PC-9 (cell line): Measurements from ENCODE around the gene ENKD1. TPM values are rescaled to one million over a fixed set of nuclear protein-coding genes. Genes with fewer than 3 reads are reported as not detected.
A peak's percentile ranks its signal among the peaks of the same experiment; 100 is the strongest.

Source experiments
- BruUV-seq: library from RNA; stranded (reverse); fragments of 400-500 nt; replicated peaks from 2 replicates; lab custom pipeline; 2021; lab: Mats Ljungman, UMichigan
- CTCF ChIA-PET: fragments of 300-600 bp; sonication (Branson Sonifier 250); formaldehyde crosslinking; loops from one replicate; lab custom pipeline; 2022; ENCODE audit warnings: antibody characterized with exemption; lab: Charles Lee
- POLR2A ChIA-PET: fragments of 300-600 bp; sonication (Branson Sonifier 250); formaldehyde crosslinking; loops from one replicate; lab custom pipeline; 2022; ENCODE audit warnings: antibody characterized with exemption; ENCODE audit not compliant: unreplicated experiment; lab: Charles Lee
- DNase-seq, 2 experiments: peaks; one replicate each; pipeline versions ENCODE4 v3.0.0 to v3.0.0-alpha.2; 2015 to 2022; ENCODE audit warnings: mixed read lengths in 1 of 2
- H2AFZ ChIP-seq: fragments of 200-600 bp; sonication (generic); 2 replicates; pipeline ENCODE4 v1.8.1; 2017; ENCODE audit warnings: antibody characterized with exemption
- H3F3A ChIP-seq: fragments of 200-600 bp; sonication (generic); 2 replicates; pipeline ENCODE4 v1.8.1; 2017; ENCODE audit warnings: antibody characterized with exemption, mild to moderate bottlenecking, low read depth; ENCODE audit not compliant: insufficient read depth
- H3K27ac ChIP-seq: fragments of 200-600 bp; sonication (generic); 2 replicates; pipeline ENCODE4 v1.6.1; 2016; ENCODE audit warnings: mixed run types
- H3K27me3 ChIP-seq: fragments of 200-600 bp; sonication (generic); 2 replicates; pipeline ENCODE4 v1.6.1; 2016; ENCODE audit warnings: low read depth, mixed run types; ENCODE audit not compliant: insufficient read depth
- H3K36me3 ChIP-seq: fragments of 200-600 bp; sonication (generic); 2 replicates; pipeline ENCODE4 v1.6.1; 2016; ENCODE audit warnings: low read depth, mixed run types
- H3K4me1 ChIP-seq: fragments of 200-600 bp; sonication (generic); replicated peaks from 2 replicates; pipeline ENCODE4 v1.6.1; 2016; ENCODE audit warnings: mixed run types; ENCODE audit not compliant: insufficient read depth
- H3K4me2 ChIP-seq: fragments of 200-600 bp; sonication (generic); 2 replicates; pipeline ENCODE4 v1.6.1; 2017; ENCODE audit warnings: mixed run types
- H3K4me3 ChIP-seq: fragments of 200-600 bp; sonication (generic); 2 replicates; pipeline ENCODE4 v1.6.1; 2016; ENCODE audit warnings: mixed run types
- H3K79me2 ChIP-seq: fragments of 200-600 bp; sonication (generic); 2 replicates; pipeline ENCODE4 v1.6.1; 2017; ENCODE audit warnings: low read depth, mixed run types
- H3K9me2 ChIP-seq: fragments of 200-600 bp; sonication (generic); 2 replicates; pipeline ENCODE4 v1.8.1; 2017; ENCODE audit warnings: mild to moderate bottlenecking; ENCODE audit not compliant: insufficient read depth
- H3K9me3 ChIP-seq: fragments of 200-600 bp; sonication (generic); 2 replicates; pipeline ENCODE4 v1.8.1; 2016; ENCODE audit warnings: low read depth; ENCODE audit not compliant: insufficient read depth
- H4K20me1 ChIP-seq: fragments of 200-600 bp; sonication (generic); 2 replicates; pipeline ENCODE4 v1.8.1; 2017; ENCODE audit not compliant: insufficient read depth
- EZH2 ChIP-seq: fragments of 200-600 bp; sonication (generic); IDR thresholded peaks from 2 replicates; pipeline ENCODE4 v1.8.0; 2017; ENCODE audit warnings: antibody characterized with exemption, low read depth
- intact Hi-C: fragments of 100-400 bp; cut with micrococcal nuclease; formaldehyde crosslinking; loops from one replicate; pipeline ENCODE4 v1.10.0; 2022; ENCODE audit not compliant: unreplicated experiment
- total RNA-seq: library from RNA; stranded (reverse); gene quantifications from 2 replicates; pipeline ENCODE4 v1.2.3, GENCODE V29; 2021
- TF ChIP-seq, protein P1 (sequence below): fragments of 200-600 bp; sonication (generic); conservative IDR thresholded peaks from 2 replicates; pipeline ENCODE4 v1.6.1; 2017; ENCODE audit warnings: mixed run types, antibody characterized with exemption, mild to moderate bottlenecking, moderate library complexity

Gene ENKD1
- total RNA-seq, 1 experiment from 2014 or later: 20.8 TPM

DNA sequence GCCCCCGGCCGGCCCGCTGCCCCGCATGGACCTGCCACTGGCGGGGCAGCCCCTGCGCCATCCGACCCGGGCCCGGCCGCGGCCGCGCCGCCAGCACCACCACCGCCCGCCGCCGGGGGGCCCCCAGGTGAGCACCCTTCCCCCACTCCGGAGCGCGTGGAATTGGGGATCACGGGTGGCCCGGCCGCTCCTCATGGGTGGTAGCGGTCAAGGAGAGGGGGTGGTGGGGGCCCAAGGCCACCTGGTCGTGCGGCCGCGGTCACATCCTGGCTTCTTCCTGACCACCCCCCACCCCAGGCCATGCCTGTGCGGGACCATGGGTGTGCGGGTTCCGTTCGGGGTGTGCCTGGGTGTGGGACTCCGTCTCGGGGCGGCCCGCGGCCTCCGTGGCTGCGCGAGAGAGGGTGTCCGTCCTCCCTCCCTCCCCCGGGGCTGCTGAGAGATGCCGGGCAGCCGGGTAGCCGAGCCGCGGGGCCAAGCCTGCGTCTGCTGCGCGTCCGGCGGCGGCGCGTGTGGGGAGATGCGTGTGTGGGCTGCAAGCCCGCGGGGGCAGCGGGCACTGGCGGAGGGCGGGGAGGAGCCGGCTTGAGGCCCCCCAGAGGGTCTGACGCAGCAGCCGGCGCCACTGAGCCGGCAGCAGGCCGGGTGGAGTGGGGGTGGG, 13.3 kb downstream of the ENKD1 start:
- peaks cover 38% of the 10 kb centered on the region for H3K27me3 ChIP-seq
- H3K4me2 ChIP-seq: peak overlapping the region; percentile 77
- ChIA-PET CTCF (no interaction called here), POLR2A (no interaction called here)
- intact Hi-C loops: no loop called here
- TF ChIP-seq, protein P1, sequence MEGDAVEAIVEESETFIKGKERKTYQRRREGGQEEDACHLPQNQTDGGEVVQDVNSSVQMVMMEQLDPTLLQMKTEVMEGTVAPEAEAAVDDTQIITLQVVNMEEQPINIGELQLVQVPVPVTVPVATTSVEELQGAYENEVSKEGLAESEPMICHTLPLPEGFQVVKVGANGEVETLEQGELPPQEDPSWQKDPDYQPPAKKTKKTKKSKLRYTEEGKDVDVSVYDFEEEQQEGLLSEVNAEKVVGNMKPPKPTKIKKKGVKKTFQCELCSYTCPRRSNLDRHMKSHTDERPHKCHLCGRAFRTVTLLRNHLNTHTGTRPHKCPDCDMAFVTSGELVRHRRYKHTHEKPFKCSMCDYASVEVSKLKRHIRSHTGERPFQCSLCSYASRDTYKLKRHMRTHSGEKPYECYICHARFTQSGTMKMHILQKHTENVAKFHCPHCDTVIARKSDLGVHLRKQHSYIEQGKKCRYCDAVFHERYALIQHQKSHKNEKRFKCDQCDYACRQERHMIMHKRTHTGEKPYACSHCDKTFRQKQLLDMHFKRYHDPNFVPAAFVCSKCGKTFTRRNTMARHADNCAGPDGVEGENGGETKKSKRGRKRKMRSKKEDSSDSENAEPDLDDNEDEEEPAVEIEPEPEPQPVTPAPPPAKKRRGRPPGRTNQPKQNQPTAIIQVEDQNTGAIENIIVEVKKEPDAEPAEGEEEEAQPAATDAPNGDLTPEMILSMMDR: peak; percentile 47
- TF ChIP-seq EZH2: 0 out of 2 replicates have a peak, but pooled peaks have one; percentile 53
- H3K27ac ChIP-seq: no peak overlapping the region
- H3K36me3 ChIP-seq: no peaks in the 10 kb centered on the region
- no peaks in the 10 kb centered on the region for H3K9me2 ChIP-seq
- H3F3A ChIP-seq: no peaks in the 10 kb centered on the region
- H2AFZ ChIP-seq: no peak overlapping the region
- no peak for DNase-seq
- 0 out of 2 replicates have a peak, but pooled peaks cover 5% of the 10 kb centered on the region for H3K4me1 ChIP-seq
- H3K79me2 ChIP-seq: no peaks in the 10 kb centered on the region
- no peaks in the 10 kb centered on the region for H4K20me1 ChIP-seq
- H3K4me3 ChIP-seq: peak overlapping the region; percentile 45; the same call in 1 of the 2 replicates
- H3K9me3 ChIP-seq: no peaks in the 10 kb centered on the region
- no TSS peak for BruUV-seq

DNA sequence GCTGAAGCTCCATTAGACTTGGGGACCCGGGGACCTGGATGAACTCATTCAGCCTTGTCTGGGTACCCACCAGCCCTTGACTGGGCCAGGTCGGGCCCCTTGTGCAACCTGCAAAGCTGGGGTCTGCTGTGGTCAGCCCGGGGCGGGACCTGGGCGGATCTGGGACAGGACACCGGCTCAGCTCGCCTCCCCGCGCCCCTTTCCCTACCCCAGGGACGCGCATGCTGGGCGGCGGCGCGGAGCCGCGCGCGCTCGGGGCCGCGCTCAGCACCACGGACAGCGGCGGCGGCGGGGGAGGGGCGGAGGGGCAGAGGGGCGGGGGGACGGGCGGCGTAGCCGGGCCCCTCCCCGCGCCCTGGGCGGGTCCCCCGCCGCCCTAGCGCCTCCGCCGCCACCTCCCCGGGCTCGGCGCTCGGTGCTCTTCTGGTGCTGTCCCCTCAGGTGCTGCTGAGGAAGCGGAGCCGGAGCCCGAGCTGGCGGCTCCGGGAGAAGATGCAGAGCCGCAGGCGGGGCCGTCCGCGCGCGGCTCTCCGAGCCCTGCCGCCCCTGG, 13.9 kb downstream of the ENKD1 start:
- no TSS peak for BruUV-seq
- Histone ChIP-seq H3K27me3 (peaks cover 38% of the 10 kb centered on the region), H3K9me3 (no peaks in the 10 kb centered on the region), H3K4me2 (peak overlapping the region; percentile 77; the same call in 1 of the 2 replicates), H3F3A (no peaks in the 10 kb centered on the region), H3K27ac (no peak overlapping the region), H3K36me3 (no peaks in the 10 kb centered on the region), H2AFZ (no peak overlapping the region), H3K4me1 (0 out of 2 replicates have a peak, but pooled peaks cover 5% of the 10 kb centered on the region), H4K20me1 (no peaks in the 10 kb centered on the region), H3K79me2 (no peaks in the 10 kb centered on the region), H3K9me2 (no peaks in the 10 kb centered on the region), H3K4me3 (peak overlapping the region; percentile 45; the same call in 1 of the 2 replicates)
- POLR2A ChIA-PET: no interaction called here
- DNase-seq: no peak
- intact Hi-C loops: no loop called here
- CTCF ChIA-PET: no interaction called here
- no peak for TF ChIP-seq EZH2
- TF ChIP-seq, protein P1: no peak

DNA sequence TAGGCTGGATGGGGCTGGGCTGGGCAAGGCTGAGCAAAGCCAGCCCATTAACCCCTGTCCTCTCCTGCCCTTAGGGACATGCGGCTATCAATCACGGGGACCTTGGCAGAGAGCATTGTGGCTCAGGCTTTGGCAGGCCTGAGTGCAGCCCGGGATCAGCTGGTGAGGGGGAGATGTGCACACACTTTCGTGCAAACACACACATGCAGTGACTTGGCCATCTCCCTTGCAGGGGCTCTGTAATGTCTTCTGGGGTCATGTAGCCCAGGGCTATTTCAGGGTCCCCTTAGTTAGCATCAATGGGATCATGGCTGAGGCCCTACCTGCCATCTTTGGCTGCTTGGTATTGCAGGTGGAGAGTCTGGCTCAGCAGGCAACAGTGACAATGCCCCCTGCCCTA, 14.7 kb downstream of the ENKD1 start:
- ChIA-PET POLR2A (interaction anchor here (0.6 to 0.9 kb wide), 2 partner anchors 8 to 171 kb away, joined by 4 read pairs; partner anchors contain the start of genes ACD and ATP6V0D1), CTCF (no interaction called here)
- H3F3A ChIP-seq: no peaks in the 10 kb centered on the region
- H3K9me2 ChIP-seq: no peaks in the 10 kb centered on the region
- BruUV-seq: no TSS peak
- no peak overlapping the region for H2AFZ ChIP-seq
- H3K4me1 ChIP-seq: 0 out of 2 replicates have a peak, but pooled peaks cover 5% of the 10 kb centered on the region
- no peaks in the 10 kb centered on the region for H4K20me1 ChIP-seq
- no peaks in the 10 kb centered on the region for H3K9me3 ChIP-seq
- H3K36me3 ChIP-seq: no peaks in the 10 kb centered on the region
- H3K4me2 ChIP-seq: no peak overlapping the region
- TF ChIP-seq, protein P1: no peak
- no peak for DNase-seq
- no peaks in the 10 kb centered on the region for H3K79me2 ChIP-seq
- intact Hi-C loops: no loop called here
- H3K27ac ChIP-seq: no peak overlapping the region
- peaks cover 38% of the 10 kb centered on the region for H3K27me3 ChIP-seq
- no peak overlapping the region for H3K4me3 ChIP-seq
